Tibial nerve (tissue), 4 donors: ENCODE results near the gene LNP1.

ENCODE experiments used
- EP300 ChIP-seq, 2 donors: sonication (generic); formaldehyde crosslinking; IDR thresholded peaks; one replicate each; pipeline ENCODE4 v1.6.1; 2017; ENCODE audit warnings: antibody characterized with exemption in 2 of 2, mild to moderate bottlenecking in 1 of 2
- TF ChIP-seq, protein P1 (sequence below), 5 experiments: fragments of 200-600 bp in 3 of 5; fragments of 450-650 bp in 2 of 5; sonication (generic) in 3 of 5; IDR thresholded peaks; one replicate each; pipeline ENCODE4 v1.5.1; 2016 to 2019; ENCODE audit warnings: antibody characterized with exemption in 5 of 5, mild to moderate bottlenecking in 3 of 5, moderate library complexity in 2 of 5

DNA sequence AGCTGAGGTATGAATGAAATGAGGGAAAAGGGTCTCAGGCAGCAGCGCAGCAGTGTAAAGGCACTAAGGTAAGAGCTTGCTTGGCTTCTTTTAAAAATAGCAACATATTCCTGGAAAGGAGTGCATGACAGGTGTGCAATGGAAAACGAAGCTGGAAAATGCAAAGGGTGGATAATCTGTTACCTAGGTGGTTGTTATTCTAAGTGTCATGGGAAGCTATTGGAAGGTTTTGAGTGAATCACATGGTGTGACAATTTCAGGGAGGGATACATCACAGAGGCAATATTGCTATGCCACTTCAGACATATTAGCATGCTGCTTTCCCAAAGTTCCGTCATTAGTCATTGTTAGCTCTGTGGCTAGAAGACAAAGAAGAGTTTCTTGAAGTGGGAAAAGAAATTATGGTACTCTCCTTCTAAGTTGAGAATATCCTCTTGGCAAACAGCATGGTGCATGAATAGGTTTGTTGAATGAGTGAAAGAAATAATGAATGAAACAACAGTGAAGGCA, 62.4 kb downstream of the LNP1 start:
- TF ChIP-seq, protein P1, sequence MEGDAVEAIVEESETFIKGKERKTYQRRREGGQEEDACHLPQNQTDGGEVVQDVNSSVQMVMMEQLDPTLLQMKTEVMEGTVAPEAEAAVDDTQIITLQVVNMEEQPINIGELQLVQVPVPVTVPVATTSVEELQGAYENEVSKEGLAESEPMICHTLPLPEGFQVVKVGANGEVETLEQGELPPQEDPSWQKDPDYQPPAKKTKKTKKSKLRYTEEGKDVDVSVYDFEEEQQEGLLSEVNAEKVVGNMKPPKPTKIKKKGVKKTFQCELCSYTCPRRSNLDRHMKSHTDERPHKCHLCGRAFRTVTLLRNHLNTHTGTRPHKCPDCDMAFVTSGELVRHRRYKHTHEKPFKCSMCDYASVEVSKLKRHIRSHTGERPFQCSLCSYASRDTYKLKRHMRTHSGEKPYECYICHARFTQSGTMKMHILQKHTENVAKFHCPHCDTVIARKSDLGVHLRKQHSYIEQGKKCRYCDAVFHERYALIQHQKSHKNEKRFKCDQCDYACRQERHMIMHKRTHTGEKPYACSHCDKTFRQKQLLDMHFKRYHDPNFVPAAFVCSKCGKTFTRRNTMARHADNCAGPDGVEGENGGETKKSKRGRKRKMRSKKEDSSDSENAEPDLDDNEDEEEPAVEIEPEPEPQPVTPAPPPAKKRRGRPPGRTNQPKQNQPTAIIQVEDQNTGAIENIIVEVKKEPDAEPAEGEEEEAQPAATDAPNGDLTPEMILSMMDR (IDR thresholded peaks at IDR 0.05): no peak
- no peak for TF ChIP-seq EP300 (IDR thresholded peaks at IDR 0.05)
